Pons (tissue), 1 donor: ENCODE results near the gene GPC1.

Source experiments
- DNase-seq: peaks from one replicate; pipeline ENCODE4 v3.0.0-alpha.2; 2016; ENCODE audit warnings: low spot score

The GPC1 gene

DNA sequence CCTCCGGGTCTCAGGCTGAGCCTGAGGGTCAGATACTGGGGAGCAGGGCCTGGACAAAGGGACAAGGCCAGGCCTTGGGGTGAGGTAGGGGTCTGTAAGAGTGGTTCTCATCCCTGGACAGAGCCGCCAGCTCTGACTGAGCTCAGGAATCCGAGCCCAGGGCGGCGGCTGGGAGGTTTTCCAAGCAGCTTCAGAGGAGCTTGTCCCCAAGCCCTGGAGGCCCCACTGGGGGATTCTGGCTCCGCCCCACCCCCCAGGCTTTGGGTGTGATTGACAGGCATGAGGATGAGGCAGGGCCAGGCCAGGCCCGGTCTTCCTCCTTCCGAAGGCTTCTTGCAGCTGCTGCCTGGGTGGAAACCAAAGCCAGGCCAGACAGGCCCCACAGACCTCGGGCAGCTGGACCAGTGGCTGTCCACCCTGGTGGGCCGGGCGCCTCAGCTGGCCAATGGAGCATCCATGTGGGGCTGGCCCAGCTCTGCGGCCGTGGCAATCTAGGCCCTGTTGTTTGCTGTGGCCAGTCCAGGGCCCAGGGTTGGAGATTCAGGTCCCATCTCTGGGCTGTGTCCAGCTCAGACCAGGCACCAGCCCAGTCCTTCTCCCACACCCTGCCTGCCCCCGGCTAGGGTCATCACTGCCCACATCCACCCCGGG is 23.1 kb upstream of the GPC1 start:
- DNase-seq, result no peak

DNA sequence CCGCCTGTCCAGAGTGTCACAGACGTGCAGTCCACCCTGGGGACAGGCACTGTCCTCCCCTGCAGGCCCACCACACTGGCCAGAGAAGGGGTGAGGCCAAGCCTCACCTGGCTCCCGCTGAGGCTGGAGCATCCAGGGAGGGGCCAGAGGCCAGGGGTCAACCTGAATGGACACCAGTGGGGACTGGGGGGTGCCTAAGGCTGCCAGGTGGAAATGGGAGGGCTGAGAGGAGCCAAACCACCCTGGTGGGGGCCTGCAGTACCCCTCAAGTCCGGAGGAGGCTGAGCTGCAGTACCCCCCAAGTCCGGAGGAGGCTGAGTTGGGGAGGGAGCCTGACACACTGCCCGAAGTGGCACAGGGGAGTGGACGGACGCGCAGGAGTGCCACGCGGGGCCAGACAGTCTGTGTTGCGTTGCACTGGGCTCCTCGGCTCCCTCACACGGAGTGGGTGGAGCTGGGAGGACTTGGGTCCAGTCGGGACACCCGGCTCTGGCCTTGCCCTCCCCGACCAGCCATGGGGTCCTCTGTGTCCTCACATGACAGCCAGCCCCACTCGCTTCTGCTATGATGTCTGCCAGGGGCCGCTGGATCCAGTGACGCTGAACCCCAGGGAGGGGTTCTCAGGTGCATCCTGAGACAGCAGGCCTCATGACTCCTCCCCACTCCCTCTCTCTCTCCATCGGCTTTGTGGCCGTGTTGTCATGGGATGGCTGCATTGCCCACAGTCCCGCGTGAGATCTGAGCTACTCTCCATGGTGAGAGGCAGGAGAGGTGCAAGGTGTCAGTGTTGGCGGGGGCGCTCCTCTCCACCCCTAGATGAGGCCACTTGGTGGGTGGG is 22.3 kb upstream of the GPC1 start:
- DNase-seq, result no peak

DNA sequence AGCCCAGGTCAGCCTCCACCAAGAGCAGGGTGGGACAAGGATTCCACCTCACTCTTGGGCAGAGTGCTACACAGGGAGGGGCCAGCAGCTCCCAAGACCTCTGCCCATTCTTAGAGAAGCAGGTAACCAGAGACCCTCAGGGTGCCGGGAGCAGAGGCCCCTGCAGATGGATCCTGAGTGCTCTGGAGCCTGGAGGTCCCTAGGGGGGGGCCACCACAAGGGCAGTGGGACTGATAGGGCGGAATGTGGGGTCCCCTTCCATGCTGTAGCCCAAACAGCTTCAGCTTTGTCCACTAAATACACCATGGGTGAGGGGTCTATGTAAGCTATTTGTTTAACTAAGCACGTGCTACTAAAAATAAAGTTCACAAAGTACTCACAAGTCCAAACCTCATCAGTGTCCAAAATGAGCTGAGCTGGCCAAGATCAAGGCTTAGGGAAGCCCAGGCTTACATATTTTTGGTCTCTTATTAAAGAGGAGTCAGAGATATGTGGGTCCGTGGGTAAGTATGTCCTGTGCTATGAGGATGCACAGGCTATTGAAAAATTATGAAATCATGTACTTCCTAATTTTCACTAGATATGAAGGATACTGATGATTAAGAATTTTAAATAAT is 21.5 kb upstream of the GPC1 start:
- no peak for DNase-seq

DNA sequence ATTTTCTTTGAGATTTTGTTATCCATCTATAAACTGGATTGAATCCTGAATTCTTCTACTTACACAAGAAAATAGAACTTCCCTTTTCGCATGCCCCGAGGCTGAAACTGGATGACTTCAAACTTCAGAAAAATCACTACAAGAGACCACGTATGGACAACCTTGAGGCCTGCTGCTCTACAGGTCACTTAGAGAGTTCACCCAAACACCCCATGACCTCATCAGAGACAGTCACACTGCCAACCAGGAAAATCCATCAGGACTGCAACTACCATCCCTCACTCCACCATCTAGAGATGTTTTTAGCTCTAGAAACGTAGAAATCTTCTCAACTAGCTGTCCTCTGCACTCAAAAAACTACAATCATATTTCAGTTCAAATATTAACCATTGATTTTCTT is 18.6 kb upstream of the GPC1 start:
- DNase-seq, result no peak

DNA sequence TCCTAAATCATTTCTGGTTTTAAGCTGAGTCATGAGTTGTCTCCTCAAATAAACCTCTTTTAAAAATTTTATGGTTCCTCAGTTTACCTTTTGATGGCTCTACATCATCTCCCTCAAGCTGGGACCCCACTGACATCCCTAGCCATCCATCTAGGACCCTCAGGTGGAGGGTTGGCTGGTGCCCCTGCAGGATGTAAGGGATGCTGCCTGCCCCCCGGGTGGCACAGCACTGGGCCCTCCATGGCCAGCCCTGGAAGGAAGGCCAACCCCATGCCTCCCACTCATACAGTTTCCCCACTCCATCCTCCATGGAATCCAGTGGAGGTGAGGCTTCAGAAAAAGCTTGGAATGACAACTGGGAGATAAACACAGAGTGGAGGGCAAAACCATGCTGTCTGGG is 17.2 kb upstream of the GPC1 start:
- no peak for DNase-seq

DNA sequence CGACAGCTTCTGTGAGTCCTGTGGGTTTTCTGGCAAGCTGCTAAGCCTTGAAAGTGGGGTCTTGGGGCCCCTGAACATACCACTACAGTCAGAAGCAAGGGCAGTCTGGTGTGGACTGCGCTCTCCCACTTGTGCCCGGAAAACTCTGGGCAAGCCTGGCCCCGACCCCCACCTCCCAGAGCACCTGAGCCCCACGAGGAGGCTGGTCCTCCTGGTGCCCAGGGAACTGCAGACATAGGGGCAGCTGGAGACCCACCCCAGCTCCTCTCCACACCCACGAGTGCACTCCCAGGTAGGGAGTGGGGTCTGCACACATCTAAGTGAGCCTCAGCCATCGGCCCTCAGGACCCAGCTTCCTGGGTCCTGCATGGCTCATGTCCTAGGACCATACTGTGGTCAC is 16.2 kb upstream of the GPC1 start:
- no peak for DNase-seq

DNA sequence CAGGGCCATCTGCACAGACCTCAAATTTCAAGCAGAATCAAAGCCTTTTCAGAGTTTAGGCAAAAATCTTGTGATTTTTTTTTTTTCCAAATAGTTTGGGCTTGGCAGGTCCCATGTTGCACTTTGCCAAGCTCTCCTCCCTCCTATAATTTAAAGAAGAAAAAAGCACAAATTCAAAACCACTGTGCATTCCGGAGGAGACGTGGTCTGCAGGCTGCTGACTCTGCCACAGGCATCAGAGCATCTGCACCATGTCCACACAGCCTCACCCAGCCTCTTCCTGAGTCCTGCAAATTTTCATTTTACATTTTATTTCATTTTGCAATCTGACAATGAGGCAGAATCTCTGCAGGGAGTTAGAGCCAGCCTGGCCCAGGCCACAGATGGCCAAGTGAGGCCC is 15.7 kb upstream of the GPC1 start:
- no peak for DNase-seq

DNA sequence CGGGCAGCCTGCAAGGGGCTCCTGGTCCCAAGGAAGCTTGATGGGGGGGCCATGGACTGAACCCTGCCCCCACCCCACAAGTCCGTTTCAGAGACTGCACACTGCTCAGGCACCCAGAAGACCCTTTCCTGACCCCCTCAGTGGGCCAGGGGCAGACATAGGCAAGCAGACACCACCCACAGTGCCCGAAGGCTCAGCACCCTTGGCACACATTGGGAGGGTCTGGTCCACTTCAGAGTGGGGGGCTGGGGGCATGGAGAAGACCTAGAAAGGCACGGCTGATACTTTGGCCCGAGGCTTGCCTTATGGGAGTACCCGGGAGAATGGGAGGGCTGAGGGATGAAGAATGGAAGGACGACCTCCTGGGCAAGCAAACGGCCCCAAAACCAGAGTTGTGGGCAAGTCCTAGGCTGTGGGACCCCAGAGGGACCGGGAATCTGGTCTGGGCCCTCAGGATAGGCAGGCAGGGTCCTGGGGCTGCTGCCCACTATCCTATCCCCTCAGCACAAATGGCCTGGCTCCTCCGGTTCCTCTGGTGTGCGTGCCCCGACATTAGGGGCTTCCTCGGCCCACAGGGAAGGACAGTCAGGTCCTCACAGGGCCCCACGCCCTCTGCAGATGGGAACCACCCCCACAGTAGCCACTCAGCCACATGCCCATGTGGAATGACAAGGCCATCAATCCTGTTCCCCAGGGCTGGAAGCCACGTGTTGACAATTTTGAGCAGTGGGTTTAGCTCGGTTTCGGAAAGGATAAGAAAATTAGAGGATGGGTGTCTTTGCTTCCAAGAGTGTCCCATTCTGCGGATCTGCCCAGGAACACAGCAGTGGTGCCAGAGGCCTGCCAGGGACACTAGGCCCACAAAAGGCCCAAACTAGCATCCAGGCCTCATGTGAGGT is 15.0 kb upstream of the GPC1 start:
- DNase-seq, result no peak

DNA sequence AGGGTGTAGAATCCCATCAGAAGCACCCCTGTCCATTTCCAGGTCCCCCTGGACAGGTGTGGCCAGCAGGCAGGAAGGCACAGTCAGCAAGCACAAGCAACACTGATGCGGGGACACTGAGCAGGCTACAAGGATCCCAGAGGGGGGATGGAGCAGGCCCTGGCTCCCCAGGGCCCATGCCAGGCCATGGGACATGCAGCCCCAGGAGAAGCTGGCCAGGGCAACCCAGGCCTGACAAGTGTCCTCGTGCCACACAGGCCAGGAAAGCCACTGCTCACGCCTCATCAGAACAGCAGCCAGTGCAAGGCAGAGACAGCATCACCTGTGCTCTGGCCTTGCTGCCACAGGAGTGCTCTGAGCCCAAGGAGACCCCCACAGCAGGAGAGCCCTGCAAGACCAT is 14.1 kb upstream of the GPC1 start:
- no peak for DNase-seq

DNA sequence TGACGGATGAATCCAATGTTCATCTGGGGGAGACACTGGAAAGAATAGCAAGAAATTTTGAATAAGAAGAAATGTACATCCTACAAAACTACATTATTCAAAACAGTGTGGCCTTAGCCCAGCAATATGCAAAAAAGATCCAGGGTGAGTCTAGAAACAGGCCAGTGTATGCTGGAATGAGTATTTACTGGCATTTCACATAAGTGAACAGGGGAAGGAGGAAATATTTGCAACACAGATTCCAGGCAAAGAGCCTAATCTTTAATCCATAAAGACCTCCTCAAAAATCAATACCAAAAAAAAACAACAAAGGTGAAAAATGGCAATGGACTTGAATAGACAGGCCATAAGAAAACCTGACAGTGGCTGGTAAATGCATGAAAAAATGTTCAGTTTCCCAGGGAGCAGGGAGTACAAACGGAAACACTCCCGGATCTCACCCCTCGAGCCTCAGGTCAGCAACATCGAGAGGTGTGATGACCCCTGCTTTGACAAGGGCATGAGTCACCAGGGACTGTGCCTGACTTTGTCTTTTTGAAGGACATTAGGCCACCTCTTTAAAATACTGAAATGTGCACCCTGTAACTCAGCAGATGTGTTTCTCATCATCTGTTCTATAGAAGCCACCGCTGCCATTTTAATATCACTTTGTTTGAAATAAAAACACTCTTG is 12.7 kb upstream of the GPC1 start:
- no peak for DNase-seq

DNA sequence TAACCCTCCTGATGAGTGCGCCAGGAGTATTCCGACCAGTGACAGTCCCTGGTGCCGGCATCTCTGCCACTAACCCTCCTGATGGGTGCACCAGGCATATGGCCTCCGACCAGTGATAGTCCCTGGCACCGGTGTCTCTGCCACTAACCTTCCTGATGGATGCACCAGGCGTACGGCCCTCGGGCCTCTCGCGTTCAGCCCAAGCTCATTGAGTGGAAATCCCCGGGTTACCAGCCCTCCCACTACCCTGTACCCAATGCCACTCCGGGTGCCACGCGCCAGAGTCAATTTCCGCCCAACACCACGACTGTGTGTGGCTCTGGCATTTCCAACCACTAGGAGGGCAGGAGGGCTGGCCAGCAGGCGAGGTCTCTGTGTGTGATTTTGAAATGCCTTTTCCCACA is 11.7 kb upstream of the GPC1 start:
- no peak for DNase-seq

DNA sequence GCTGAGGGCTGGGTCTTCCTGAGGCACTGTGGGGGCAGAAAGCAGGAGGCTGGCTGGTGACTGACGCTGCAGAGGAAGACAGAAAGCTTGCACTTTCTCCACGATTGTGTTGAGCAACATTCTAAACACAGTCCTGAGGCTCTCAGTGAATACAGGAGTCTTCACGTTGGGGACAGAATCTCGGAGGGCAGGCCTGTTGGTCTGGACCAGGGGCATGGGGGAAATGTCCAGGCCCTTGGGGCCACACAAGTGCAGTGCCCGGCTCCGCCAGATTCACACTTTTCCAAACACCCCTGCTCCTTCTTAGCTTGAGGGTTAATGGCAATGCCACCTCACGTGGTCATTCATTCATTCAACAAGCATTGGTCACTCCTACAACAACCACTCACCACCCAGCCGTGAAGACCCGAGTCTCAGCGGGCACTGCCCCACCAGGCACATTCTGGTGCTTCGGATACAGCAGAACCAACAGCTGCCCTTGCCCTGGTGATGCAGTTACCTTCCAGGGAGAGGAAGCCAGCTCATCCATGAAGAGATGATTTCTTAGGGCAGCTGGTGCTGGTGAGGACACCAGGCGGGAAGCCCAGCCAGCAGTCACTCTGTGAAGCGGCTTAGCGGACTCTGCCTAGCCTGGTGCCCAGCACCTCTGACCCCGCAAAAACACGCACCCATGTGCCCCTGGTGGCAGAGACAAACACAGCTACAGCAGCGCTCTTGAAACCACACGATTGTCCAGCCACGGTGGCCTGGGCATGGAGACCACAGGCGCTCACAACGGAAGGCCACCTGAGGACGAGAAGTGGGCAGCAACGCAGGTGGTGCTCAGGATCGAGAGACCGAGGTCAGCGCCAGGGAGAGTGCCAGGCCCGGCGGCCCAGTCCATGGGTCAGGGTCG is 10.9 kb upstream of the GPC1 start:
- DNase-seq, result no peak

DNA sequence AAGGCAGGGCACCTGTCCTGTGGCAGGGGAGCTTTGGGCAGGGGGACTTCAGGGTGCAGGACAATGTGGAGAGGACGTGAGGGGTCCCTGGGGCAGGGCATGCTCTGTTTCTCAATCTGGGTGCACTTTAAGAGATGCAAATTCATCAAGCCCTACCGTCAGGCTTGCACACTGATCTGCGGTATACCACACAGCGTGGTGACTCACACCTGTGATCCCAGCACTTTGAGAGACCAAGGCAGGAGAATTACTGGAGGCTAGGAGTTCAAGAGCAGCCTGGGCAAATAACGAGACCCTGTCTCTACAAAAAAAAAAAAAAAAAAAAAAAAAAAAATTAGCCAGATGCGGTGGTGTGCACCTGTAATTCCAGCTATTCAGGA is 10.2 kb upstream of the GPC1 start:
- DNase-seq, result no peak

DNA sequence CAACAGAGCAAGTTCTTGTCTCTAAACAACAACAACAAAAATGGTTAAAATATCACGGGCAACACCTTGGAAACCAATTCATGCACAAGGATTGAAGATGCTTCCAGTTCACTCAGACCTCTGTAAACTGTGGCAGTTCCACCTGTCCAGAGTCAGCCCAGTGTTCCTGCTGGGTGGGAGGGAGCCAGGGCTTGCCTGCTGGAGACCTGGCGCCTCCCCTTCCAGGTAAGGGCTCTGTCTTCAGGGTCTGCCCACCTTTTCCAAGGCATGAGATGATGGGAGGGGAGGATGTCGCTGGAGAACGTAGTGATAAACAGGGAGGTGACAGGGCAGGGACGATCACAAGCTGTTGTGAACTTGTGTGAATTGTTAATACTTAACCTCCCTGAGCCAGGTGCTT is 9.8 kb upstream of the GPC1 start:
- no peak for DNase-seq

DNA sequence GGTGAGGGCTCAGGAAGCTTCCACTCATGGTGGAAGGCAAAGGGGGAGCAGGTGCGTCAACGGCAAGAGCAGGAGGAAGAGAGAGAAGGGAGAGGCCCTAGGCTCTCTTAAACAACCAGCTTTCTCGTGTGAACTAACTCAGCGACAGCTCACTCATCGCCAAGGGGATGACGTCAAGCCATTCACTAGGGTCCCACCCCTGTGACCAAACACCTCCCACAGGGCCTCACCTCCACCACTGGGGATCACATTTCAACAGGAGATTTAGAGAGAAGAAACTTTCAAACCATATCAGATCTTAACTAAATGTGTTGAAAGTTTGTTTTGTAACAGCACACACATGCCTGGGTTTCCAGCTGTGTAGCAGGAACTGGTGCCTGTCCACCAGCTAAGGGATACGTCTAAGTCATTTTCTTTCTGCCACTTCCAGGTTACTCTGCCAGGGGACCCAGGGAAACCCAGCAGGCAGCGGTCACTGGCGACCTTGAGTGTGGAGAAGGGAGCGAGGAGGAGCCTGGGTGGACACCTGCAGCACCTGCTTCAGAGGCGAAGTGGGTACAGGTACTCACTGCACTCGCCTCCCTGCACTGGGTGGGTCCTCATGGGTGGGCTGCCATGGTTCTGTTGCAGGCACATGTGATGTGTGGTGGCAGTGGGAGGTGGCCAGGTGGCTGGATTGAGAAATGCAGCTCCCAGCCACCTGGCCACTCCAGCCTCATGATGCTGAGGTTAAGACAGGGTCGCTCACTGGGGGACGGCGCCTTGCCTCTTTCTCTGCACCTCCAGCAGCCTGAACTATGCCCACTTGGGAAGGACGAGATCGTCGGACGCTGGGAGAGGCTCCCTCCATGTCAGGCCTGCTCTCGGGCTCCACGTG is 8.4 kb upstream of the GPC1 start:
- DNase-seq, result no peak

DNA sequence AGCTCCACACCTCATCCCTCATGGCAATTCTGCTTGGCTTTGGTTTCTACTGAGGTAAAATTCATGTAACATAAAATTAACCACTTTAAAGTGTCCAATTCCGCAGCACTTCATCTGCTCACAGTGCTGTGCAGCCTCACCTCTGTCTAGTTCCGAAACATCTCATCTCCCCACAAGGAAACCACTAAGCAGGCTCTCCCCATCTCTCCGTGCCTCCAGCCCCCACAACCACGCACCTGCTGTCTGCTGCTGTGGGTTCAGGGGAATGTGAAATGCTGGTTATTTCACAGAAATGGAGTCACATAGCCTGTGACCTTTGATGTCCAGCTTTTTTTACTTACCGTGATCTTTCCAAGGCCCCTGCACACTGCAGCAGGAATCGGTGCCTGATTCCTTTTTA is 7.7 kb upstream of the GPC1 start:
- no peak for DNase-seq

DNA sequence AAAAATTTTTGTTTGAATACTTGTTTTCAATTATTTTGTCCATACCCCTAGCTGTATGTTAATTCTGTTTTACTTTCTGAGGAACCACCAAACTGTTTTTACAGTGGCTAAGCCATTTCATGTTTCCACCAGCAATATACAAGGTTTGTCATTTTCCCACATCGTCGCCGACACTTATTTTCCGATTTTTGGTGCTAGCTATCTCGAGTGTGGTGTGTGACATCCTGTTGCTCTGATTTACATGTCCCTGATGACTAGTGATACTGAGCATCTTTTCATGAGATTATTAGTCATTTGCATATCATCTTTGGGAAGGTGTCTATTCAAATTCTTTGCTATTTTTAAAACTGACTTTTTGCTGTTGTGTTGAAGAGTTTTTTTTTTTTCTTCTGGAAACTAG is 7.2 kb upstream of the GPC1 start:
- no peak for DNase-seq

DNA sequence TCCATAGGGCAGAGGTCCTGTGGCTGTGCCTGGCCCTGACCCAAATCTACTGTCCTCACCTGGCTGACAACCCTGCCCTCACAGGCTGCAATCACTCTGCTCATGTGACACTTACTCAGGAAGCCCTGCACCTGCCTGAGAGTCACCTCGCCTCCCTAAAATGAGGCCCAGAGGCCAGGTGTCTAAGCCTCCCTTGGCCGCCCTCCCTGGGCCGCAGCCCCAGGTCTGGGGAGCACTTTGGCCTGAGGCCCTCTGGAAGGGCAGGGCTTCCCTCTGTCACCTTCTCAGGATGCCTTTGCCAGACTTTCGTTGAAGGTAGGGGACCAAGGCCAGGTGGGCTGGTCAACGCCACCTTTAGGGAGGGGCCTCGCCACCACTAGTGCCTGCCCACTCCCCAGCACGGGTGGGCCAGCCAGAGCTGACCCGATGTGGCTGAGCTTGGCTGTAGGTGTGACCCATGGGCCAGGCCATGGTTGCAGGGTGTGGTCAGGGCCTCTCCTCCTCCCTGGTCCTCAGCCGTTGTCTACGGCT is 6.1 kb upstream of the GPC1 start:
- no peak for DNase-seq

DNA sequence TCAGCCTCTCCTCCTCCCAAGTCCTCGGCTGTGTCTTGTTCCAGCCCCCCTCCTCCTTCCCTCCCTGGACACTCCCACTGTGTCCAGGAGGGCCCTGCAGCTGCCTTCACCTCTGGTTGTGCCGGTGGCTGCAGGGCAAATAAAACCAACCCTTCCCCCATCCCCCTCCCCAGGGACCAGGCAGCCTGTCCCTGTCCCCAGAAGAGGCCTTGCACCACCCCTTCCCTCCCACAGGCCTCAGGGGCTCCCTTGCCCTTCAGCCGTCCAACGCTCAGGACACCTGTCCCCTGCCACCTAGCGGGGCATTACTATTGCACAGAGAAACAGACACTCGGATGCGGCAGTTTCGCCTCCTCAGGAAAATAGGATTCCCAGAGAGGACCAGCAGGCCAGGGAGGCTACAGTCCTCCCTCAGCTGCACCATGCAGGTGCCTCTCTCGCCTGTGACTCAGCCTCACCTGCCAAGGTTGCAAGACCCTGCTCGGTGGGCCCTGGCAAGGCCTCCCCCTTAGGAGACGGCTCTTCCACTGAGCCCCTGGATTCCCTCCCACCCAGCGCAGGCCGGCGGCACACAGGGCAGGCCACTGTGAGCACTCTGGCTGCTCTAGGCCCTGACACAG is 5.5 kb upstream of the GPC1 start:
- no peak for DNase-seq
